ENCODE results near the gene PRKG1. TPM values are rescaled to one million over a fixed set of nuclear protein-coding genes. Genes with fewer than 3 reads are reported as not detected.

The PRKG1 gene
- total RNA-seq, 1 experiment from 2014 or later = 10.4 TPM

GRCh38 chr10:51121861-51122260 lies 47.6 kb downstream of the PRKG1 start:
- Histone ChIP-seq H3K18ac (ENCODE audit: insufficient read length, low read depth, low read length) (no peak overlapping the region), H3K4ac (ENCODE audit: low read depth, low read length) (no peak overlapping the region), H4K5ac (ENCODE audit: insufficient read length, low read depth, low read length) (no peak overlapping the region), H3K23ac (ENCODE audit: insufficient read length, low read depth, low read length) (no peak overlapping the region), H2BK5ac (ENCODE audit: insufficient read length, low read length) (no peak overlapping the region), H3K56ac (ENCODE audit: insufficient read length, low read depth, low read length) (no peak overlapping the region), H2BK20ac (ENCODE audit: low read depth, low read length, poor library complexity, severe bottlenecking) (no peak overlapping the region), H3K9ac (ENCODE audit: extremely low read depth, insufficient read length, low read length) (no peak overlapping the region), H2AFZ (ENCODE audit: low read length) (no peak overlapping the region), H2AK5ac (ENCODE audit: insufficient read length, low read length) (no peak overlapping the region), H3K23me2 (ENCODE audit: insufficient read length, low read depth, low read length, poor library complexity, severe bottlenecking) (no peaks in the 10 kb centered on the region), H2BK12ac (ENCODE audit: insufficient read length, low read depth, low read length) (no peak overlapping the region), H3K27me3 (ENCODE audit: insufficient read depth, low read length) (no peaks in the 10 kb centered on the region), H3K79me1 (ENCODE audit: insufficient read depth, low read depth, low read length, poor library complexity, severe bottlenecking) (no peaks in the 10 kb centered on the region), H3T11ph (ENCODE audit: low read length) (no peak overlapping the region), H3K4me1 (ENCODE audit: insufficient read depth, low read length) (no peaks in the 10 kb centered on the region), H2BK15ac (ENCODE audit: low read depth, low read length) (no peak overlapping the region), H3K79me2 (ENCODE audit: insufficient read depth, low read length) (no peaks in the 10 kb centered on the region), H3K27ac (ENCODE audit: insufficient read length, low read depth, low read length) (no peak overlapping the region), H4K20me1 (ENCODE audit: control insufficient read depth, insufficient read depth, insufficient read length) (no peaks in the 10 kb centered on the region), H3K9me3 (ENCODE audit: control insufficient read depth, low read depth, low read length) (no peaks in the 10 kb centered on the region), H3K4me2 (ENCODE audit: insufficient read depth, insufficient read length, low read length) (no peak overlapping the region), H4K8ac (replicated peaks; ENCODE audit: insufficient read length, low read depth, low read length) (no peak overlapping the region), H3K14ac (ENCODE audit: insufficient read depth, low read length) (no peak overlapping the region), H2BK120ac (ENCODE audit: low read depth, low read length, poor library complexity, severe bottlenecking) (no peak overlapping the region), H4K91ac (ENCODE audit: insufficient read length, low read depth, low read length) (no peak overlapping the region)
- H3K27me3 Mint-ChIP-seq (ENCODE audit: low read depth) = no peaks in the 10 kb centered on the region
- peaks cover 0 to 5% (median 3%) of the 10 kb centered on the region in 3 experiments; a peak in 5 of 7 replicates for H3K36me3 Mint-ChIP-seq (ENCODE audit: insufficient read depth in 1 of 3, low read depth in 3 of 3)
- no peak overlapping the region for H3K27ac Mint-ChIP-seq
- no peak for DNase-seq
- no CpG with 5 or more reads among the region's 4 CpGs for WGBS (ENCODE audit: extremely low coverage, insufficient read length, low lambda C conversion rate)
- no peak for TF ChIP-seq CTCF (conservative IDR thresholded peaks at IDR 0.05)
- H3K9me3 Mint-ChIP-seq = peaks cover 3 to 5% of the 10 kb centered on the region in 2 experiments; a peak in 3 of 5 replicates
- 0 out of 4 replicates have a peak, but pooled peaks cover 0 to 3% of the 10 kb centered on the region in 2 experiments for H3K4me1 Mint-ChIP-seq
- H3K4me3 Mint-ChIP-seq = no peak overlapping the region

Measured in H9 (cell line).